ENCODE results near the gene FYN.

The FYN gene

DNA sequence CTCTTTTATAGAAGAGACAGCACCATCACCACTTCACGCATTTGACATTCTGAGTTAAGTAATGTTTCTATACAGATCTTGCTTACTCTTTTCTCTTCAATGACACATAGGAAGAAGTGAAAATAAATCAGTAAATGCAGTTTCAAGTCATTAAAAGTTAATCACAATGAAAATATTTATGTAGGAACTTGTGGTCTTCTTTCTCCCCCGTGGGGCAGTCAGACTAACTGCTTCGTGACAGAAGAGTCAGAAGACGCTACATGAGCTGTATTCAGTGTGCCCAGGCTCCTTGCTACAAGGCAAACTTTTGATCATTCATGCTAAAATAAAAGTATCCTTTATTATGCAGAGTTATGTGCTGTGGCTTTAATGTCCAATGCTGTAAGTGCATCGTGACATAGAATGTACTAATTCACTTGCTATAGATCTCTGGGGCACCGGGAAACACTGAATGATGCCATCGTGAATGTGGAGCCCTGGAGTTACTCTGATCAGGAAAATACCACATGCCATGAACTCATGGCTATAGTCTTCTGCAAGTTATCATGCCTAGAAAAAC is 149.8 kb downstream of the FYN start:
- no peak for DNase-seq

DNA sequence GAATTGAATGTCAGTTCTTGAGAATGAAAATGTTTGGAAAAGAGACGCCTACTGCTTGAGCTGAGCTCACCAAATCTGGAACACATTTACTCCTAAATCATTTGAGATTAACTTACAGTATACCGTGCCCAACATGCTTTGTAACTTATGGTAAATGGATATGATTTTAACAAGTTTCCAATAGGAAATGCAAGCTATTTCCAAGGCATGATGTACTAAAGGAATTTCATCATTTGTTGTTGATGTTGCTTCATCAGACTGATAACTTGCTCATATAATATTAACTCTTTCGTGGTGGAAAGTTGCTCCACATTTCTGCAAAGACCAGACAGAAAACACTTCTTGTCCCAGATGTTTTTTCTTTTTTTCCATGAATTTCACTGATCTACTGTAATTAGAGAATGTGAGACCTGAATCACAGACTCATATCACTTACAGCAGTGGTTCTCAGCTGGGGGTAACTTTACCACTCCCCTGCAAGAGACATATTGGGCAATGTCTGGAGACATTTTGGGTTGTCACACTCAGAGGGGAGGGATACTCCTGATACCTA is 151.0 kb downstream of the FYN start:
- DNase-seq: no peak

DNA sequence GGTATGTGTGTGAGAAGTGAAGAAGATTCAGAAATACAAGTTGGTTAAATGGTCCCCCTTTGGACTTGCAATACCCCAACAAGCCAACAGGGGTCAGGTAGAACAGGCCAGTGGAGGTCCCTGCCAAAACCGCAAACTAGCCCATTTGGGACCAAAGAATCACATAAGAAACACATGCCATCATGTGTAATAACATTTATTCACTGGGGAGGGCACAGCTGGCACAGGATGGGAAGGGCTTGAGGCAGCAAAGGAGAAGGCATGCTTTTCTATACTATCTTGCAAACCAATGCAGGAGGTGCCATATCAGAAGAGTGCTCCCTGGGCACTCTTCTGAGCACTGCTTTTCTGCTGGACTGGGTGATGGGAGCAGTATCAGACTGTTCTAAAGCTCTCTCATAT is 151.5 kb downstream of the FYN start:
- DNase-seq: peak; percentile 68

DNA sequence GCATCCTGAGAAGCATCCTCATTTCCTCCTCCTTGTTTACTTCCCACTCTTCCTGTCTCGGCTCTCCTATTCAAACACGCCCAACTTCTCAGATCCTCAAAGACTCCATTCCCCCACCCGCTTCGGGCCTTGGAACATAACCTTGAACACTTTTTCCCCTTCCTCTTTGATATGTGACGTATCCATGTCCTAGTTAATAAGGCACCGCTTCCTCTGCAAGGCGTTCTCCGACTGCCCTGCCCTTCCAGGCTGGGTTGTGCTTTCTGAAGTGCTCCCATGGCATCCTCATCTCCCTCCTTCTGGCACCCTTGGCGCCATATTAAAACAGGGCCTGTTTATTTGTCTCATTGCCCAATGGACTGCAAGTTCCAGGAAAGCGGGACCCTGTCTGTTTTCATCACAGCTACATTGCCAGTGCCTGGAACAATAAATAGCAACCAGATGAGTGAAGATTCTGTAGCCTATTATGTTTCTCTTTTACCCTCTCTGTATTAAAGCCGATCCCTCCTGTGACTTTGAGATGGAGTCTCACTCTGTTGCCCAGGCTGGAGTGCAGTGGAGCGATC is 152.2 kb downstream of the FYN start:
- no peak for DNase-seq

DNA sequence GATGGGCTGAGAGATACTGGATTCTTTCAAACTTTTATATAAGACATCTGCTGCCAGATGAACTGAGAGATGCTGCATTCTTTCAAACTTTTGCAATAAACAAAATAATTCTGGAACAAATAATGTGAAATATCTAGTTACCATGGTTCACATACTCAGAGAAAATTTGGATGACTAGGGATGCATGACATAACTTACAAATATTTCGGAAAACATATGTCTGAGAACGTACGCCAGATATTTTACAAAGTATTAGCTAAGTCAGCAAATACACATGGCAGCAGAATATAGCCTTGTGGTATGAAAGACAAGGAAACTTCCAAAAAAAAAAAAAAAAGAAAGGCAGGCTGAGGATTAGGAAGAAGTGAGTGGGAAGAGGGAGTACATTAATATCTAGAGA is 154.3 kb downstream of the FYN start:
- no peak for DNase-seq

DNA sequence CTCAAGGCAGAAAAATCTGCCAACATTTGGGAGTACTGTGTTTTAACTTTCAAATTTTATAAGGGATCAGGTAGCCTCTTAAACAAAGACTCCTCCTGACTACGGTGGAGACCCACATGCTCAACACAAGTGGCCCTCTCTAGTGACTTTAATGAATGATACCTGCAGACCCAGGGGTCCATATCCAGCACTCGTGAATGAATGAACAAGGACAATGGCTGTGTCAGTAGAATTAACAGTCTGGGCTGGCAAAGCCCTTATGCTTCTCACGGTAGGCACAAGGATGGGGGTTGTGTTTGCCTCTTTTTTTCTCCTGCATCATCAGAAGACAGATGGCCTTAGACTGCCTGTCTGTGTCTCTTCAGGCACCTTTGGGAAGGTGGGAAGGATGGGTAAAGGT is 154.9 kb downstream of the FYN start:
- no peak for DNase-seq

DNA sequence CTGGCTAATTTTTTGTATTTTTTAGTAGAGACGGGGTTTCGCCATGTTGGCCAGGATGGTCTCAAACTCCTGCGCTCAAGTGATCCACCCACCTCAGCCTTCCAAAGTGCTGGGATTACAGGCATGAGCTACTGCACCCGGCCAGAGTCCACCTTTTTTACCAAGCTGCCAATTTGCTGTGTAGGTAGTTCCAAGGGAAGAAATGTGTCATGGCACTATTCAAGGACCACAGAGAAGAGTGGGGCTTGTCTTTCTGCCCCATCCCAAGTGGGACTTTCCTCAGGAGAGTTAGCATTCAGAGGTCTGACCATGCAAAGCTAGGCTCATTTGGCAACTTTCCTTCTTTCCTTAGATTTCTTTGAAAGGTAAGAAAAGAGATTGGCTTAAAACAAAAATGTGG is 155.6 kb downstream of the FYN start:
- DNase-seq: no peak

DNA sequence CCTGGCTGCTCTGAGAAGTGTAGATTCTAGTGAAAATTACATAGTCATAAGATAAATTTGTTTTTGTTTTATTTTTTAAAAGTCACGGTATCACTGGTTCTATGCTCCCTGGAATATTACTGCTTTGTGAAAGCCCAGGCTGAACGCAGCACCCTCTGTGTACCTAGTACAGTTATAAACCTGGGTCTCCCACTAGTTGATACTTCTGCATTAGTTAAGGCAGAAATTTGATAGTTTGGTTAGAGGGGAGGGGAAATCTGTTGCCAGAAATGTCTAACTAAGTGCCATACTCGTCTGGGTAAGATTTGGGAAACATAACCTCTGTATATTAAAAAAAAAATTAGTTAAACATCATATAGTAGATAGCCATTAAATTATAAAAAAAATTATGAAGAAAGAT is 156.9 kb downstream of the FYN start:
- DNase-seq: no peak

DNA sequence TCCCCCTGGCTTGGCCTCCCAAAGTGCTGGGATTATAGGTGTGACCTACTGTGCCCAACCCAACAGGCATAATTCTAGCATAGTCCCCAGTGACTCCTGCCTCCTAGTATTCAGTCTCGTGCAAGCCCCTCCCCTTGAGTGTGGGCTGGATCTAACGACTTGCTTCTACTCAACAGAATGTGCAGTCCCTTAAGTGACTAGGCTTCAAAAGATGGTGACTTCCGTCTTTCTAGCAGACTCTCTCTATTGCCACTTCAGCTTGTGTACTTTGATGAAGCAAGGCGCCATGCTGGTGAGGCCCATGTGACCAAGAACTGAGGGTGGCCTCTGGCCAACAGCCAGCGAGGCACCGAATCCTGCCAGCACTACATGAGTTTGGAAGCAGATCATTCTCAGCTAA is 157.9 kb downstream of the FYN start:
- peak; percentile 68 for DNase-seq

DNA sequence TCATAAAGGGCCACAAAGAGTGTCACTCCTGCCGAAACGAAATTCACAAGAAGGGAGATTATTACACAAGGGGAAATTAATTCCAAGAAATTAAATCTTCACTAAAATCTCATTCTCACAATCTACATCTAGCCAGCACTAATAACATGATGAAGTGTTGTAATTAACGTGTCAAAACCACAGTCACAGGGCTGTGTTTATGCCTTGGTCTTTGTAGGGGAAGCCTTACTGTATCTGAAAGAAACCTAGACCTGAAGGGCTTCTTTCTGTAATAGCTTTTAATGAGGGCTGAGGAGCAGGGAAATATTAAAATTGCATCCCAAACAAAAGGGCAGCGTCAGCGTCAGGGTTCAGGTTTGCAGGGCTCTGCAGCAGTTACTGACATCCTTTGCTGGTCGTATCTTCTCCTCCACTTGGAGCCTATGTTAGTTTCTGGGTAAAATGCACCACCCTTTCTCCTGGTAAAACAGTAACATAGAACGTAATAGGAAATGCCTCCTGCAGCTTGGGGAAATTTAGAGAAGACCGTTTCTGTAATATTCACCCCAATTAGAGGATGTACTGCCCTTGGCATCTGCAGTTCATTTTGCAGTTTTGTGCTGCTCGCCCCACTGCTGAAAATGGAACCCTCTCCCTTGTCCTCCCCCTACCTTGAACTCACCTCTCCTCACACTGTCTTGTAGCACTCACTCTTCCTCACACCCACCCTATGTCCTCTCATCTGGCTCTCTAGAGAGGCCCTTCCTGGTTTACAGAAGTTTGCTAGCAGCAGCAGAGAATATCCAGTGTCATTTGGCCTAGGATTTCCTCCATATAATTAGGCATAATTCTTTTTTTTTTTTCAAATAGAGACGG is 158.6 kb downstream of the FYN start:
- DNase-seq: peak; percentile 44

DNA sequence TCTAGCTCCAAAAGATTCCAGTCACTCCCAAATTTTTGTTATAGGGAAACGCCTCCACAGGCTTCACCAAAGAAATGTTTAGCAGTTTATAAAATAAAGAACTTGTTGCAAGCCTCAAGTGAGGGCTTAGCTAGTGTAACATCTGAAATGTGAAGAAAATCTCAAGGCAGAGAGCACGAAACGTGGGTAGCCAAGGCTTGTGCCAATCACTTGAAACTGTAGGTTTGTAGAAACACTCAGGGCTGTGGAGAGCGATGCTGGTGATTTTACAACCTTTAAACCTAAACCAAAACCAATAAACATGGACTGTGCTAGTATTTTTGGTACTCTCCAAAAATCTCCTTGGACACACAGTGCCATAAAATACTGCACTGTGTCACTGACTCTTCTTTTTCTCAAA is 159.4 kb downstream of the FYN start:
- no peak for DNase-seq

DNA sequence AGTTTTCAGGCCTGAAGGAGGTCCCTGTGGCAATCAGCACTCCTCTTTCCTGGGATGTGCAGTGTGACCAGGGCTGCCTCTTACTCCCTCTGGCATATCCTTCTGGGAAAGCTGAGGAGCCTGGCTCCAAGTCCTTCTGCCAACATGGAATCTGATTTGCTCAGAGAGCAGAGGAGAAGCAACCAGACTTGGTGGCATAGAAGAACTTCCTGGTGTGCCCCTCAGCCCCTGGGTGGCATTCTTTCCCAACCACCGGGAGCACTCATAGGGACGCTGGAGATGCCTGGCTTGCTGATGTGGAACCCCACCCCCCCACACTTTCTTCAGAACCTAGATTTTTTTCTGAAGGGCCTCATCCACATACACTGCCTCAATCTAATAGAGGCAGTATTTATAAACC is 160.0 kb downstream of the FYN start:
- DNase-seq: no peak

DNA sequence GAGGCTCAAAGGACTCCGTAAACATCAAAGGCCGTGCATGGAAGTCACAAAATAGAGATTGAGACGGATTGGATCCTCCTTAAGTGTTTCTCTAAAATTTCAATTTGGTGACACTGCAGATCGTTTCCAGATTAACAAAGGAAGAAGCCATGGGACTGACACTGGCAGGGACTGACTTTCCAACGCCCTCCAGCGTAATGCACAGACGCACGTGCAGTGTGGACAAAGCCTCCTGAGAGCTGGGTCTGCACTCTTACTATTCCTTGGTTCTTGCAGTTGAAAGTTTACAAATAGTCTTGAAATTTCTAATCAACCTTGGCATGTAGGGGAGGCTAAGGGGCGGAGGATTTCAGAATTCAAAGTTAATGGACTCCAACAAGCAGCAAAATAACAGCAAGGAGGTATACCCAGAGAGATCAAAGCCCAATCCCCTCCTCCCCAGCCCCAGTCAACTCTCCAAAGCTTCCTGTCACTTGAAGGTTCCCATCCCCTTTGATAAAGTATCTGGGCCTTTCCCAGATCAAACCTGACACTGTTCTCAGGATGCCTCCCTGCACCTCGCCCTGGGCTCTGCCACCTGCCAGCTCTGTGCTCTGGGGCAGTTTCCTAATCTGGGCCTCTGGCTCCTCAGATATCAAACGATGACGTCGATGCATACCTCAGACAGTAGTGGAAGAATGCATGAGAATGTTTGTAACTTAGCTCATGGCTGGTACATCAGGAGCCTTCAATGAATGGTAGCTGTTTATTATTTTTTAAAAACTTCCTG is 161.1 kb downstream of the FYN start:
- no peak for DNase-seq

DNA sequence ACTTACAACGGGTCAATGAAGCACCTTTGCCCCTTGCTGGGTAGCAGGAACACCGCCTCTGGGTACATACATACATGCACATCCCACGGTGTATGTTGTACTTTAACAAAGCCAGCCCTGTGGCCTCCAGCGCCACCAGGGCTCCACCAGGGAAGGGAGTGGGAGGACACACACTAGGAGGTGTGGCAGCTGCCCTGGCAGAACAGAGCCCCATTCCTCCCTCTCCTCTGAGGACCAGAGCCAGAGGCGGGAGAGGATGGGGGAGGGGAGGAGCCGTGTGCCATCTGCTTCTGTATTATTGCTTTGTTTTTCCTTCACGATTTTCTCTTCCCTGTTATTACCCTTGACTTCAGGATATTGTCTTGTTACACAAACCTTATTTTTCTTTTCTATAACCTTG is 161.8 kb downstream of the FYN start:
- DNase-seq: no peak

DNA sequence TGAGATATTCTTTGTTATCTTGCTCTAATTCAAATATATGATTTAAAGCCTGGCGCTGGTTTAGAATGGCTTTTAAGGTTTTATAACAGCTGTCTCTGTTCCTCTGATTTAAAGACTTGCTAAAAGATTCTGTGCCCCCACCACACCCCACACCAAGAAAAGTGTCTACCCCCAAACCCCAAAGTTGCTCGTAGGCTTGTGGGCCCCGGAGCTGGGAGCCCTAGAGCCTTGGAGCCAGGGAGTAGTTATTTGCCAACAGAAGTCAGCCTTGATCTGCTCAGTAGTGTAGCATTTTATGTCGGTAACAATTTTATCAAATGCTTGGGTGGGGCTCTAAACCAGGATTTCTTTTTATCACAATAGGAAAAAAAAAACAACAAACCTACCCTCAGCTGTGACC is 162.3 kb downstream of the FYN start:
- DNase-seq: no peak

DNA sequence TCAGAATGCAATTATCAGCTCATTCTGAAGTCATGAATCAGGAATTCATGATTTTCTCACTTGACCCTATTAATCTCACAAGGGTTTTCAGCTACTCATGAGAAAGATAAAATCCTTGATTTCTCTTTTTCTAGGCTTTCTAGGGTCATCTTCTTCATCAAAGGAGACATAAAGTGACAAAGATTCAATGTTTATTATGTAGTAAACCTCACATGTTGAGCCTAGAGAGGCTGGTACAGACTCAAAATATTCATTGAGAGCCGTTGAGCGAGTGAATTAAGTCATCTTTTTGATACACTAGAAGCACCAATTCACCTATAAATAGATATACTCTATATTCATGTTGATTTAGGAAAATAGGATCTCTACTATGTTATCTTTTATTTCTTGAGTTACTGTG is 162.8 kb downstream of the FYN start:
- no peak for DNase-seq

DNA sequence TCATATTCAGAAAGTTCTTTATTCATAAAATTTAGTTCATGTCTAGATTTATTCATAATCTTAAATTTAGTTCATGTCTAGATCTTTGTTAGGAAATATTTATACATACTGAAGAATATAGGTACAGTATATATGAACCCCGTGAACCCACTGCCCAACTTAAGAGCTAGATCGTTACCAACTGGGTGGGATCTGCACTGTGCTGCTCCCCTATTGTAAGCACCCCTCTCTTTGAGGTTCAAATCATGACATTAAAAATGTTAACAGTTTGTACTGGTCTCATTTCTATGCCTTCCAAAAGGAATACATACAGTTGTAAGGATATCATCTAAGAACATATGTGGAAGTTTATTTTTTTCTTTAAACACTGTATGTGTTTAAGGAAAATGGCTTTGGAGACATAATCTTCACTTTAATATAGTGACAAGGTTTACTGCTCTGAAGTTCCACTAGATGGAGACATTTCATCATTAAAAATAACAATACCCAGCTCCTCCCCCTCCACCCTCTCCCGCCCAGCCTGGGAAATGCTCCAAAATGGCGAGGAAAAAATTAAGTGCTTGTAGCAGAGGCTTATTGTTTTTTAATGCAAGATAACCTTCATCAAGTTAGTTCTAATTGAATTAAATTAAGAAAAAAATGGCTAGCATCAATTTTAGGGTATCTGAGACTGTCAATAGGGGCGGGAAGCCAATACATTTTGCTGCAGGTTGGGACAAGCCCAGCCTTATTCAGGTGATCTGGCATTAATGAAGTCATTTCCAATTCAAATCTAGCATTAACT is 163.4 kb downstream of the FYN start:
- DNase-seq: peak; percentile 80

DNA sequence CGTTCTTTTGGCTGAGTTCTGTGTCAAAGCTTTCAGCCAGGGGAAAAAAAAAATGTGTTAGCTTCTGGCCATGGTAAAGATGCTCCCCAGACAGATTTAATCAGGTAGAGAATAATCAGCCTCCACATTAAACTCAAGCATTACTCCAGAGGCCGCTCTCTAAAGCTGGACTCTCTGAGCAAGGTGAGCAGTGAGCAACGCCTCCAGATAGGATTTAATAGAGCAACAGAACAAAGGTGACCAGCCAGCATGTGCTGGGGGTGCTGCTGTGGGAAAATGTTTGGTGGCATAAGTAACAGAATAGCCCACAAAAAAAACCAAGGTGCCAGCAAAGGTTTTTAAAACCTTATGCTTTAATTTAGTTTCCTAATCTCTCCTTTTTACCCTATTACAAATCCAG is 164.1 kb downstream of the FYN start:
- no peak for DNase-seq

DNA sequence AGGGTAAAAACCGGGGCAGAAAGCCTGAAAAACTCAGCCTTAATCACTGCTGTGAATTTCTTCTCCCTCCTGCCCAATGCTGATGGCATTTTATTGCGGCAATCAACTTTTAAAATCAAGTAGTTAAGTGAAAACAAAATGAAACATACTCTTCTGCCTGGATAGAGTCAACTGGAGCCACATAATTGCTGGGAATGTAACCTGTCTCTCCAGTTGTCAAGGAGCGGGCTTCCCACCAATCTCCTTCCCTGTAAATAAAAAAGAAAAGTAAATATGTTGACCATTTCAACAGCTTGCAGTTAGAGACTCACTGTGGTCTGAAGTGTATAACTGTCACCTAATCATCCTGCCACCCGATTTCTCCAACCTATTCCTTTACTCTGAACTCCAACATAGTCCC is 165.5 kb downstream of the FYN start:
- no peak for DNase-seq

DNA sequence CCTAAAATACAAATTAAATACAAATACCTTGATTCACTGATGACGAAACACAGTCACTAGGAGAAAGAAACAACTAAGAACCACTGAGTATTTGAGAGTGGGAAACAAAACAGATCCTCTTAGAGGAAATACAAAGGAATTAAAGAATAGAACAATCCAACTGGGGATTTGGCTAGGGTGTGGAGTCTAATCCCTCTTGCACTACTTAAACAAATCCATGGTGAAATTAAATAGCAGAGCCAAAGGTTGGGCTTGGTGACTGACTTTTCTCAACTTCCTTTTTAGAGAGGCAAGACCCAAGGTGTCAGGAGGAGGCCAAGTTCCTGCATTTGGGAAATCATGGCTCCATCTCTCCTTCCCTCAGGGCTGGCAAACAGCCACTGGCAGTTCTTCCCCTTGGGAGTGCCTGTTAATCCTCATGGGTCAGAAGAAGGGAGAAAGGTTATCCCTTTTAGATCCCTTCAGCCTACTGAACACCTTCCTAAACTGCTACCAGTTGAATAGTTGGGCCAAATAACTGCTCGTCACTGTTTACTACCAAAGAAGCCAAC is 166.3 kb downstream of the FYN start:
- DNase-seq: no peak

DNA sequence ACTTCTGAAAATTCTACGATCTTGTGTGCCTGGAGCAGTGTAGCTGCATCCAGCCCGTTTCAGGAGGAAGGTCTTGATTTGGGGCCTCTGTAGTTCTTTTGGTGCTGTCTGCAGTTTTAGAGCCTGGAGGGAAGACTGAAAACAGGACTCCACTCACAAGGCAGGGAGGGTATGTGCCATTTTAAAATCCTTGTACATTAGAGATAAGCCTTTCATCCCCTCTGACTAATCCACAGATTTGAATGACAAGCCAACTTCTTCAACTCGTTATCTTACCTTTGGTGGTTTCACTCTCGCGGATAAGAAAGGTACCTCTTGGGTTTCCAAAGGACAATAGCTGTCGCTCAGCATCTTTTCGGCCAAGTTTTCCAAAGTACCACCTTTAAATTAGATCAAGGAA is 169.5 kb downstream of the FYN start:
- no peak for DNase-seq

DNA sequence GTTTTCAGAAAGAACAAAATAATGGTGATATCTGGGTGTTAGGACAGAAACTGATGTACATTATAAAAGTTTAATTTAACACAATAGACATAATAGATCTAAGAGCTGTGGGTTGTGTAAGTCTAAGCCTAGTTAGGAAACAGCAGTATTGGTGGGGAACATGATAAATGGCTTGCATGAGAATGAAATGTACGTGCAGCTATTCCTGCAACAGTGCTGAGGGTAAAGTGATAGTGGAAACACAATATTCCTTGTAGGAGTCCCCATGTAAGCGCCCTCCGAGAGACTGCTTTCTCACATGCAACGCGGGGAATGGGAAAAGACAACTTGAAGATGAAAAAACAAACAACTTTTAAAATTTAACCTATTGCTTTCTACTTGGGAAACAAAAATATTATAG is 171.0 kb downstream of the FYN start:
- DNase-seq: no peak
